Activated CD4-positive, alpha-beta T cell treated with anti-CD3 and anti-CD28 coated beads for 1 hour (primary cell): ENCODE measurements around the gene ATP6V0B.

Experiments used
- DNase-seq: peaks from one replicate; pipeline ENCODE4 v3.0.0-alpha.2; 2020

ATP6V0B gene

GRCh38 chr1:43974443-43975248 lies at the start of gene ATP6V0B:
Gene ATP6V0B (plus strand): TSS chr1:43974960. CDS start chr1:43975041, 81 bp downstream.
- peak; percentile 88 for DNase-seq

- no peak for DNase-seq
Measured at GRCh38 chr1:43925846-43926245, 48.9 kb upstream of the ATP6V0B start.

DNA sequence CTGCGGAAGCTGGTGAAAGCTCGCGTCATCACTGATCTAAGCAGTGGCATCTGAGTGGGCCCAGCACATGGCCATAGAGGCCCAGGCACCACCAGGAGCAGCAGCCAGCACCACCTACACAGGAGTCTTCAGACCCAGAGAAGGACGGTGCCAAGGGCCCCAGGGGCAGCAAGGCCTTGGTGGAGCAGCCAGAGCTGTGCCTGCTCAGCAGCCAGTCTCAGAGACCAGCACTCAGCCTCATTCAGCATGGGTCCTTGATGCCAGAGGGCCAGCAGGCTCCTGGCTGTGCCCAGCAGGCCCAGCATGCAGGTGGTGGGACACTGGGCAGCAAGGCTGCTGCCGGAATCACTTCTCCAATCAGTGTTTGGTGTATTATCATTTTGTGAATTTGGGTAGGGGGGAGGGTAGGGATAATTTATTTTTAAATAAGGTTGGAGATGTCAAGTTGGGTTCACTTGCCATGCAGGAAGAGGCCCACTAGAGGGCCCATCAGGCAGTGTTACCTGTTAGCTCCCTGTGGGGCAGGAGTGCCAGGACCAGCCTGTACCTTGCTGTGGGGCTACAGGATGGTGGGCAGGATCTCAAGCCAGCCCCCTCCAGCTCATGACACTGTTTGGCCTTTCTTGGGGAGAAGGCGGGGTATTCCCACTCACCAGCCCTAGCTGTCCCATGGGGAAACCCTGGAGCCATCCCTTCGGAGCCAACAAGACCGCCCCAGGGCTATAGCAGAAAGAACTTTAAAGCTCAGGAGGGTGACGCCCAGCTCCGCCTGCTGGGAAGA lies 44.4 kb upstream of the ATP6V0B start:
- DNase-seq: no peak

- no peak for DNase-seq
Measured at GRCh38 chr1:43930949-43931275, 43.8 kb upstream of the ATP6V0B start.

GRCh38 chr1:43931711-43932660 lies 42.8 kb upstream of the ATP6V0B start:
- DNase-seq: no peak

- no peak for DNase-seq
Measured at GRCh38 chr1:43932786-43933385, 41.9 kb upstream of the ATP6V0B start.

GRCh38 chr1:43933386-43934100 lies 41.2 kb upstream of the ATP6V0B start, which contains the start of gene ARTN:
Gene ARTN (plus strand): TSS chr1:43933801. CDS start chr1:43935657, 1,856 bp downstream.
- no peak for DNase-seq

DNA sequence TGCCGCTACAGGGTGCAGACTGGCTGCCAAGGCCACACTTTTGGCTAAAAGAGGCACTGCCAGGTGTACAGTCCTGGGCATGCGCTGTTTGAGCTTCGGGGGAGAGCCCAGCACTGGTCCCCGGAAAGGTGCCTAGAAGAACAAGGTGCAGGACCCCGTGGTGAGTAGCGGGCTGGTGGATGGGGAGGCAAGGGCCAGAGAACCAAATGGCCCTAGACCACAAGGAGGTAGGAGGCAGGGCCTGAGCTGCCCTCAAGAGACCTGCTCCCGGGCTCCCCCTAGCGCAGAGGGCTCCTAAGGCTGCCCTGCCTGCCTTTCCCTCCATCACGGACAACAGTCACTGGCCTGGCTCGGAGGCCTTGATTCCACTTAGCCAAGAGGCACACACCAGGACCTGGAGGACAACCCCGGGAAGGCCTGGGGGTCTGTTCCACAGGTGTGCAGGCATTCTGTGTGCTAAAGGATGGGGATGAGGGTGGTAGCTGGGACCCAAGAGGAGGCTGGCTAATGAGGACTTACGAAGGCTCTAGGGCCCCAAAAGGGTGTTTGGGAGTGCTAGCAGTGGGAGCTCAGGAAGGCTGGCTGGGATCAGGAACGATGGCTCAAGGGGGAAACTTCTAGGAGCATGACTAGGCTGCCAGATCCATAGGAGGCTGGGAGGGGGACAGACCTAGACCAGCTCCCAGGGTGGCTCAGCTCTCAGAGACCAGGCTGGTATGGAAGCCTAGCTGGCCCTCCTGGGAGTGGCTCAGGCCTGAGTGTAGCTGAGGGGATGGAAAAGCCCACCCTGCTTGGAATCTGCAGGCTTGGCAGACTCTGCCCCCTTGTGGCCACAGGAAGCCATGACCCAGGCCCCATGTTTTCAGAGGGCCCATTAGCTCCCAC lies 40.4 kb upstream of the ATP6V0B start:
- DNase-seq: no peak

GRCh38 chr1:43934986-43935324 lies 39.8 kb upstream of the ATP6V0B start:
- DNase-seq: no peak

GRCh38 chr1:43935711-43936427 lies 38.9 kb upstream of the ATP6V0B start:
- DNase-seq: no peak

DNA sequence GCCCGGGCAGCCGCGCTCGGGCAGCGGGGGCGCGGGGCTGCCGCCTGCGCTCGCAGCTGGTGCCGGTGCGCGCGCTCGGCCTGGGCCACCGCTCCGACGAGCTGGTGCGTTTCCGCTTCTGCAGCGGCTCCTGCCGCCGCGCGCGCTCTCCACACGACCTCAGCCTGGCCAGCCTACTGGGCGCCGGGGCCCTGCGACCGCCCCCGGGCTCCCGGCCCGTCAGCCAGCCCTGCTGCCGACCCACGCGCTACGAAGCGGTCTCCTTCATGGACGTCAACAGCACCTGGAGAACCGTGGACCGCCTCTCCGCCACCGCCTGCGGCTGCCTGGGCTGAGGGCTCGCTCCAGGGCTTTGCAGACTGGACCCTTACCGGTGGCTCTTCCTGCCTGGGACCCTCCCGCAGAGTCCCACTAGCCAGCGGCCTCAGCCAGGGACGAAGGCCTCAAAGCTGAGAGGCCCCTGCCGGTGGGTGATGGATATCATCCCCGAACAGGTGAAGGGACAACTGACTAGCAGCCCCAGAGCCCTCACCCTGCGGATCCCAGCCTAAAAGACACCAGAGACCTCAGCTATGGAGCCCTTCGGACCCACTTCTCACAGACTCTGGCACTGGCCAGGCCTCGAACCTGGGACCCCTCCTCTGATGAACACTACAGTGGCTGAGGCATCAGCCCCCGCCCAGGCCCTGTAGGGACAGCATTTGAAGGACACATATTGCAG lies 38.2 kb upstream of the ATP6V0B start:
- DNase-seq: no peak

GRCh38 chr1:43937179-43937865 lies 37.4 kb upstream of the ATP6V0B start:
- no peak for DNase-seq

DNA sequence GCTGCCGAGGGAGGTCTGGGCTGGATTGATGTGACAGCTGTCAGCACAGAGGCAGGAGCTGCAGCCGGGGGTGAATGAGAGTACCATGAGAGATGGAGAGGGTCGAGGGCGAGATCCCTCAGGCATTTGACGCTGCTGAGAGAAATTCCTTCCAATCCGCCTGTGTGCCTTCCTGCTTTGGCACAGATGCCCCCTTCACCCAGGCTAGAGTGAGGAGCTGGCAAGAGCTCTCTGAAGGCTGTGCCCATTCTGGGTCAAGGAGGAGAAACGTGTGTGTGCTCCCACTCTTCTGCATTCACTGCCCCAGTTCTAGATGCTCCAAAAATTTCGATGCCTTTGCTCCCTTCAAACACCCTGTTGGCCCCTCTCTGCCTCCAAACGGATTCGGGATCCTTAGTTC lies 36.4 kb upstream of the ATP6V0B start:
- DNase-seq: no peak

- no peak for DNase-seq
Measured at GRCh38 chr1:43938892-43939587, 35.7 kb upstream of the ATP6V0B start.

GRCh38 chr1:43942411-43942810 lies 32.3 kb upstream of the ATP6V0B start:
- DNase-seq: no peak

GRCh38 chr1:43944860-43945259 lies 29.9 kb upstream of the ATP6V0B start:
- DNase-seq: no peak

GRCh38 chr1:43945674-43946235 lies 29.0 kb upstream of the ATP6V0B start:
- no peak for DNase-seq
